Esophagus squamous epithelium (tissue), 4 donors: ENCODE measurements around the gene HIF1A.

ENCODE experiments used
- POLR2A ChIP-seq, 4 donors: fragments of 450-650 bp; IDR thresholded peaks; one replicate each; pipeline ENCODE4 v1.6.1; 2017; ENCODE audit warnings: antibody characterized with exemption in 4 of 4, mild to moderate bottlenecking in 4 of 4, moderate library complexity in 3 of 4
- TF ChIP-seq, protein P1 (sequence below), 6 experiments: fragments of 450-650 bp in 4 of 6; fragments of 200-600 bp in 2 of 6; sonication (generic) in 2 of 6; IDR thresholded peaks; one replicate each; pipeline ENCODE4 v1.5.1; 2016 to 2019; ENCODE audit warnings: antibody characterized with exemption in 6 of 6, mild to moderate bottlenecking in 4 of 6, moderate library complexity in 4 of 6

DNA sequence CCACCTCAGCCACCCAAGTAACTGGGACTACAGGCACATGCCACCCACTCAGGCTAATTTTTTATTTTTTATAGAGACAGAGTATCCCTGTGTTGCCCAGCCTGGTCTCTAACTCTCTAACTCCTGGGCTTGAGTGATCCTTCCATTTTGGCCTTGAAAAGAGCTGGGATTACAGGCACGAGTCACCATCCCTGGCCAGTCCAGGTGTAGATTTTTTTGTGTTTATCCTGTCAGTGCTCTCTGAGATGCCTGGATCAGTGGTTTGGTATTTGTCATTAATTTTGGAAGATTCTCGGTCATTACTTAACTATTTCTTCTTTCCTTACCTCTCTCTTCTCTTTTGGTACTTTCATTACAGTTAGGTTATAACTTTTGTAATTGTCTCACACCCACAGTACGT, 5.3 kb upstream of the HIF1A start:
- TF ChIP-seq, protein P1, sequence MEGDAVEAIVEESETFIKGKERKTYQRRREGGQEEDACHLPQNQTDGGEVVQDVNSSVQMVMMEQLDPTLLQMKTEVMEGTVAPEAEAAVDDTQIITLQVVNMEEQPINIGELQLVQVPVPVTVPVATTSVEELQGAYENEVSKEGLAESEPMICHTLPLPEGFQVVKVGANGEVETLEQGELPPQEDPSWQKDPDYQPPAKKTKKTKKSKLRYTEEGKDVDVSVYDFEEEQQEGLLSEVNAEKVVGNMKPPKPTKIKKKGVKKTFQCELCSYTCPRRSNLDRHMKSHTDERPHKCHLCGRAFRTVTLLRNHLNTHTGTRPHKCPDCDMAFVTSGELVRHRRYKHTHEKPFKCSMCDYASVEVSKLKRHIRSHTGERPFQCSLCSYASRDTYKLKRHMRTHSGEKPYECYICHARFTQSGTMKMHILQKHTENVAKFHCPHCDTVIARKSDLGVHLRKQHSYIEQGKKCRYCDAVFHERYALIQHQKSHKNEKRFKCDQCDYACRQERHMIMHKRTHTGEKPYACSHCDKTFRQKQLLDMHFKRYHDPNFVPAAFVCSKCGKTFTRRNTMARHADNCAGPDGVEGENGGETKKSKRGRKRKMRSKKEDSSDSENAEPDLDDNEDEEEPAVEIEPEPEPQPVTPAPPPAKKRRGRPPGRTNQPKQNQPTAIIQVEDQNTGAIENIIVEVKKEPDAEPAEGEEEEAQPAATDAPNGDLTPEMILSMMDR (IDR thresholded peaks at IDR 0.05): no peak
- TF ChIP-seq POLR2A (IDR thresholded peaks at IDR 0.05): no peak
